Common myeloid progenitor, CD34-positive (primary cell): Measurements from ENCODE around the gene GPSM3.

Experiments
- CTCF ChIA-PET: fragments of 350-600 bp; sonication (Branson Sonifier 250); formaldehyde crosslinking; loops from one replicate; lab custom pipeline; 2021; ENCODE audit warnings: antibody characterized with exemption; lab: Charles Lee
- POLR2A ChIA-PET: fragments of 350-600 bp; sonication (Branson Sonifier 250); formaldehyde crosslinking; loops from one replicate; lab custom pipeline; 2021; ENCODE audit warnings: antibody characterized with exemption; lab: Charles Lee
- DNase-seq, 3 donors: peaks; one replicate each; pipeline versions ENCODE4 v3.0.0 to v3.0.0-alpha.2; 2013
- H3K27ac ChIP-seq, 2 experiments: 1 replicate in 1 of 2; 2 replicates in 1 of 2; pipeline ENCODE4 v1.7.0; 2013; ENCODE audit warnings: inconsistent platforms in 2 of 2, low read length in 2 of 2, mild to moderate bottlenecking in 2 of 2, low read depth in 1 of 2, moderate library complexity in 1 of 2; ENCODE audit not compliant: severe bottlenecking in 2 of 2, insufficient read depth in 1 of 2, poor library complexity in 1 of 2
- H3K27me3 ChIP-seq, 5 experiments: replicated peaks in 2 of 5; 1 replicate in 3 of 5; 2 replicates in 2 of 5; pipeline versions ENCODE4 v1.6.1 to v1.7.0; 2013; ENCODE audit warnings: low read length in 4 of 5, mild to moderate bottlenecking in 2 of 5, moderate library complexity in 2 of 5, inconsistent platforms in 1 of 5; ENCODE audit not compliant: insufficient read depth in 5 of 5, control insufficient read depth in 4 of 5
- H3K36me3 ChIP-seq, 4 experiments: 1 replicate in 2 of 4; 2 replicates in 2 of 4; pipeline versions ENCODE4 v1.6.1 to v1.7.0; 2013; ENCODE audit warnings: low read length in 3 of 4, control low read depth in 1 of 4, mild to moderate bottlenecking in 1 of 4; ENCODE audit not compliant: control insufficient read depth in 4 of 4, insufficient read depth in 4 of 4
- H3K4me1 ChIP-seq, 4 experiments: 1 replicate in 3 of 4; 2 replicates in 1 of 4; pipeline versions ENCODE4 v1.6.1 to v1.7.1; 2013; ENCODE audit warnings: low read length in 3 of 4, mild to moderate bottlenecking in 3 of 4, control low read depth in 1 of 4, inconsistent platforms in 1 of 4, moderate library complexity in 1 of 4; ENCODE audit not compliant: control insufficient read depth in 4 of 4, insufficient read depth in 4 of 4; ENCODE audit errors: control extremely low read depth in 1 of 4
- H3K4me3 ChIP-seq, 7 experiments: 1 replicate in 4 of 7; 2 replicates in 3 of 7; pipeline versions ENCODE4 v1.5.1 to v1.7.0; 2013; ENCODE audit warnings: mild to moderate bottlenecking in 7 of 7, low read length in 6 of 7, moderate library complexity in 6 of 7, inconsistent platforms in 2 of 7, low read depth in 2 of 7, control low read depth in 1 of 7; ENCODE audit not compliant: insufficient read depth in 4 of 7, control insufficient read depth in 1 of 7; ENCODE audit errors: extremely low read depth in 1 of 7
- H3K9me3 ChIP-seq, 5 experiments: 1 replicate in 4 of 5; 2 replicates in 1 of 5; pipeline versions ENCODE4 v1.6.1 to v1.7.1; 2013; ENCODE audit warnings: low read length in 4 of 5, mild to moderate bottlenecking in 2 of 5, inconsistent platforms in 1 of 5, low read depth in 1 of 5, moderate library complexity in 1 of 5; ENCODE audit not compliant: control insufficient read depth in 4 of 5, insufficient read depth in 2 of 5; ENCODE audit errors: control extremely low read depth in 1 of 5
- WGBS: methylation state at CpG from one replicate; pipeline ENCODE4 v1.1.5; 2013; ENCODE audit not compliant: insufficient coverage; 5-methylcytosine and 5-hydroxymethylcytosine counted together

GPSM3 gene

GRCh38 chr6:32163559-32164258 is 28.7 kb downstream of the GPSM3 start:
- Histone ChIP-seq H3K4me3 (no peak overlapping the region), H3K36me3 (peaks cover 7 to 55% (median 37%) of the 10 kb centered on the region in 4 experiments), H3K27ac (no peak overlapping the region), H3K4me1 (no peaks in the 10 kb centered on the region), H3K9me3 (no peaks in the 10 kb centered on the region), H3K27me3 (no peaks in the 10 kb centered on the region)
- 93% methylated on average over 6 of the region's 7 CpGs for WGBS
- no peak for DNase-seq
- ChIA-PET CTCF (interaction anchor here (0.6 to 1.9 kb wide), 5 partner anchors 9 to 94 kb away, joined by 3 to 4 read pairs (median 3); no protein-coding TSS in a partner anchor), POLR2A (no interaction called here)

GRCh38 chr6:32158052-32158451 is 34.4 kb downstream of the GPSM3 start:
- no peaks in the 10 kb centered on the region for H3K9me3 ChIP-seq
- DNase-seq, result no peak
- ChIA-PET POLR2A (interaction anchor here (1.2 kb wide), 1 partner anchor 29 kb away, joined by 4 read pairs; no protein-coding TSS in a partner anchor), CTCF (interaction anchor here (0.8 to 3.4 kb wide), 6 partner anchors 9 to 123 kb away, joined by 3 to 13 read pairs (median 3); no protein-coding TSS in a partner anchor)
- H3K27ac ChIP-seq, result no peak overlapping the region
- H3K27me3 ChIP-seq, result no peaks in the 10 kb centered on the region
- peaks cover 5 to 39% (median 26%) of the 10 kb centered on the region in 4 experiments for H3K36me3 ChIP-seq
- peaks cover 0 to 26% (median 22%) of the 10 kb centered on the region in 4 experiments for H3K4me1 ChIP-seq
- no peak overlapping the region for H3K4me3 ChIP-seq

GRCh38 chr6:32156891-32157290 is 35.6 kb downstream of the GPSM3 start:
- Histone ChIP-seq H3K36me3 (peaks cover 5 to 31% (median 19%) of the 10 kb centered on the region in 4 experiments), H3K4me1 (peaks cover 0 to 34% (median 31%) of the 10 kb centered on the region in 4 experiments), H3K9me3 (no peaks in the 10 kb centered on the region), H3K4me3 (no peak overlapping the region), H3K27me3 (peaks cover 0 to 1% (median 0%) of the 10 kb centered on the region in 5 experiments), H3K27ac (no peak overlapping the region)
- no peak for DNase-seq
- 96% methylated on average over 4 of the region's 9 CpGs for WGBS
- POLR2A ChIA-PET, result interaction anchor here (0.6 to 1.2 kb wide), 2 partner anchors 9 to 30 kb away, joined by 3 to 4 read pairs; no protein-coding TSS in a partner anchor
- CTCF ChIA-PET, result no interaction called here

GRCh38 chr6:32154514-32155161 is 37.8 kb downstream of the GPSM3 start:
- 3% methylated on average over 27 of the region's 34 CpGs for WGBS
- Histone ChIP-seq H3K27ac (peak overlapping the region; percentile 86 to 88), H3K9me3 (no peaks in the 10 kb centered on the region), H3K27me3 (peaks cover 0 to 15% (median 10%) of the 10 kb centered on the region in 5 experiments), H3K36me3 (peaks cover 5 to 31% (median 19%) of the 10 kb centered on the region in 4 experiments), H3K4me1 (peaks cover 0 to 47% (median 34%) of the 10 kb centered on the region in 4 experiments), H3K4me3 (peak overlapping the region; percentile 53 to 96 (median 85))
- peak; percentile 77 to 90 (median 85) for DNase-seq
- POLR2A ChIA-PET, result interaction anchor here (0.8 to 1.1 kb wide), 2 partner anchors 36 to 38 kb away, joined by 3 to 4 read pairs; partner anchors contain the start of genes GPSM3 and PBX2
- CTCF ChIA-PET, result interaction anchor here (1.1 to 1.3 kb wide), 5 partner anchors 11 to 37 kb away, joined by 3 to 18 read pairs (median 8); partner anchors contain the start of genes EGFL8 and FKBPL

- Histone ChIP-seq H3K4me1 (peaks cover 0 to 51% (median 36%) of the 10 kb centered on the region in 4 experiments), H3K9me3 (no peaks in the 10 kb centered on the region), H3K27me3 (peaks cover 0 to 21% (median 12%) of the 10 kb centered on the region in 5 experiments), H3K27ac (peak within 1 kb of the TSS; percentile 86 to 88), H3K4me3 (peak within 1 kb of the TSS; percentile 53 to 96 (median 85)), H3K36me3 (peaks cover 5 to 28% (median 18%) of the 10 kb centered on the region in 4 experiments)
- WGBS, result 2% methylated on average over 34 of the region's 52 CpGs
- ChIA-PET CTCF (interaction anchor here (0.6 to 3.0 kb wide), 8 partner anchors 11 to 39 kb away, joined by 3 to 18 read pairs (median 6); partner anchors contain the start of genes EGFL8, FKBPL and GPSM3), POLR2A (interaction anchor here (0.8 to 1.1 kb wide), 2 partner anchors 36 to 39 kb away, joined by 3 to 4 read pairs; partner anchors contain the start of genes GPSM3 and PBX2)
- DNase-seq, result peak; percentile 93 to 97 (median 97)
Measured at GRCh38 chr6:32153564-32154513, 38.6 kb downstream of the GPSM3 start, which contains the start of gene PPT2. TSS of gene PPT2 (plus strand) at chr6:32154141. CDS start at chr6:32154595, 454 bp downstream.
